SU-DHL-6 (cell line): ENCODE measurements around the gene FAXC.

ENCODE experiments used
- H2AFZ ChIP-seq: fragments of 200-600 bp; sonication (generic); 2 replicates; pipeline ENCODE4 v1.6.1; 2014; ENCODE audit warnings: low read depth, mild to moderate bottlenecking, moderate library complexity, mixed read lengths, antibody characterized with exemption, low read length; ENCODE audit not compliant: severe bottlenecking
- H3F3A ChIP-seq: fragments of 200-600 bp; shearing (Covaris generic); 2 replicates; pipeline ENCODE4 v1.6.0; 2016; ENCODE audit warnings: antibody characterized with exemption, mild to moderate bottlenecking; ENCODE audit not compliant: insufficient read depth
- H3K27ac ChIP-seq: fragments of 200-600 bp; sonication (generic); 2 replicates; pipeline ENCODE4 v1.5.1; 2016; ENCODE audit warnings: low read depth, mild to moderate bottlenecking, low read length, moderate library complexity, mixed read lengths
- H3K27me3 ChIP-seq: fragments of 200-600 bp; sonication (generic), shearing (Covaris generic); 2 replicates; pipeline ENCODE4 v1.6.0; 2014; ENCODE audit warnings: mild to moderate bottlenecking, low read length
- H3K36me3 ChIP-seq: fragments of 200-600 bp; sonication (generic); 2 replicates; pipeline ENCODE4 v1.6.1; 2014; ENCODE audit warnings: mild to moderate bottlenecking, low read length, mixed read lengths
- H3K4me2 ChIP-seq: fragments of 300-600, 200-600 bp; shearing (Covaris generic), sonication (generic); 2 replicates; pipeline ENCODE4 v1.6.0; 2014; ENCODE audit warnings: low read length, low read depth, mild to moderate bottlenecking; ENCODE audit not compliant: poor library complexity, severe bottlenecking
- H3K4me3 ChIP-seq: fragments of 200-600 bp; sonication (generic); 2 replicates; pipeline ENCODE4 v1.5.1; 2014; ENCODE audit warnings: antibody characterized with exemption, low read length, mild to moderate bottlenecking, mixed read lengths; ENCODE audit not compliant: insufficient read depth, poor library complexity, severe bottlenecking
- H3K79me2 ChIP-seq: fragments of 200-600 bp; sonication (generic); 2 replicates; pipeline ENCODE4 v1.6.1; 2014; ENCODE audit warnings: mild to moderate bottlenecking, low read length, moderate library complexity; ENCODE audit not compliant: insufficient read depth
- H3K9ac ChIP-seq: fragments of 200-600 bp; sonication (generic); 2 replicates; pipeline ENCODE4 v1.7.0; 2014; ENCODE audit warnings: mild to moderate bottlenecking, low read length
- H3K9me2 ChIP-seq: fragments of 200-600 bp; sonication (generic); replicated peaks from 2 replicates; pipeline ENCODE4 v1.6.1; 2014; ENCODE audit warnings: low read length; ENCODE audit not compliant: insufficient read depth
- H3K9me3 ChIP-seq: fragments of 200-600 bp; sonication (generic); 2 replicates; pipeline ENCODE4 v1.6.1; 2014; ENCODE audit warnings: low read length, mixed read lengths; ENCODE audit not compliant: insufficient read depth
- H4K20me1 ChIP-seq: fragments of 200-600 bp; sonication (generic); 2 replicates; pipeline ENCODE4 v1.6.1; 2014; ENCODE audit warnings: low read depth, mild to moderate bottlenecking, antibody characterized with exemption, low read length, moderate library complexity, mixed read lengths
- CTCF ChIP-seq: fragments of 200-600 bp; sonication (generic); IDR thresholded peaks from one replicate; pipeline ENCODE4 v1.5.1; 2017; ENCODE audit warnings: antibody characterized with exemption, mild to moderate bottlenecking, low read length, moderate library complexity; ENCODE audit not compliant: insufficient read depth, poor library complexity, severe bottlenecking
- EZH2phosphoT487 ChIP-seq: fragments of 200-600 bp; sonication (generic), shearing (Covaris generic); conservative IDR thresholded peaks from 2 replicates; pipeline ENCODE4 v1.6.1; 2018; ENCODE audit warnings: mild to moderate bottlenecking, antibody characterized with exemption, low read length, moderate library complexity, mixed read lengths

The FAXC gene

DNA sequence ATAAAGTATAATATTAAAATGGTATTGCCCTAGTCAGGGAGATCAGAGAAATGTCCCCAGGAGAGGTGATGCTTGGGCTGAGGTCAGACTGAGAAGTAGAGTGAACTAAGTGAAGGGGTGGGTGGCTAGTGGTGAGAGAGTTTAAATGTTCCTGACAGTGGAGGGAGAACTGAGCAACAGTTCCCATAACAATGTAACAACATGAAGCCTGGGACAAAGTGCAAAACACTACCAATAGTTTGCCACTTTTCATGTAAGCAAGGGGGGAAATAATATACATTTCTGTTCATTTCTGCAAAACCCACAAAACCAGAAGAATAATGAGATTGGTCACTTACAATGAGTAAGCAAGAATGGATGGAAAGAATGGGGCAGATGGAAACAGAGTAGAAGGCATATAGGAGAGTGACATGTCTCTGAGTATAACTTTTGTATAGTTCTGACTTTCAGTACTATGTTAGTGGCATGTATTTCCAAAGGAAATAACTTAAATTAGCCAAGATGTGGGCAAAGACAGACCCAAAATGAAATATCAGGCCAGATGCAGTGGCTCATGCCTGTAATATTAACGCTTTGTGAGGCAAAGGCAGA lies 13.3 kb upstream of the FAXC start:
- no peak overlapping the region for H3K4me3 ChIP-seq
- no peak overlapping the region for H2AFZ ChIP-seq
- H4K20me1 ChIP-seq, result no peaks in the 10 kb centered on the region
- no peaks in the 10 kb centered on the region for H3K79me2 ChIP-seq
- H3K4me2 ChIP-seq, result no peak overlapping the region
- H3F3A ChIP-seq, result no peaks in the 10 kb centered on the region
- H3K27ac ChIP-seq, result no peak overlapping the region
- H3K27me3 ChIP-seq, result no peaks in the 10 kb centered on the region
- H3K9me2 ChIP-seq, result no peaks in the 10 kb centered on the region
- H3K36me3 ChIP-seq, result no peaks in the 10 kb centered on the region
- no peak overlapping the region for H3K9ac ChIP-seq
- no peak for TF ChIP-seq EZH2phosphoT487
- no peak for TF ChIP-seq CTCF
- H3K9me3 ChIP-seq, result no peaks in the 10 kb centered on the region

DNA sequence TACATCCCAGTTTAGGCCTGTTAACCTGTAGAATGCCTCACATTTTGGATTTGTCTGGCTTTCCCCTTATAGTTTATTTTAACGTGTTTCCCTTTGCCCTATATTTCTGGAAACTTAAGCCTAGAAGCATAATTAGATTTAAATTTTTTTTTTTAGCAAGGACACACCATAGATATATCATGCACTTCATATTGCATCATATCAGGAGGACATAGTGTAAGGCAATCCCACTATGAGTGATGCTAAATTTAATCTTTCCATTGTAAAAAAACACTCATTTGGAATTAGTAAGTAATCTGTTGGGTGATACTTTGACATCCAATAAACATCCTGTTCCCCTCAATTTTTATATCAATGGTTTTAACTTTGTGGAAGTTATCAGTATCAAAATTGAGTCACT lies 10.3 kb upstream of the FAXC start:
- Histone ChIP-seq H2AFZ (no peak overlapping the region), H3K9me3 (no peaks in the 10 kb centered on the region), H3K9ac (no peak overlapping the region), H3K36me3 (no peaks in the 10 kb centered on the region), H4K20me1 (no peaks in the 10 kb centered on the region), H3K79me2 (no peaks in the 10 kb centered on the region), H3K27me3 (no peaks in the 10 kb centered on the region), H3K9me2 (no peaks in the 10 kb centered on the region), H3F3A (no peaks in the 10 kb centered on the region), H3K4me2 (no peak overlapping the region), H3K27ac (no peak overlapping the region), H3K4me3 (no peak overlapping the region)
- TF ChIP-seq CTCF (no peak), EZH2phosphoT487 (no peak)

DNA sequence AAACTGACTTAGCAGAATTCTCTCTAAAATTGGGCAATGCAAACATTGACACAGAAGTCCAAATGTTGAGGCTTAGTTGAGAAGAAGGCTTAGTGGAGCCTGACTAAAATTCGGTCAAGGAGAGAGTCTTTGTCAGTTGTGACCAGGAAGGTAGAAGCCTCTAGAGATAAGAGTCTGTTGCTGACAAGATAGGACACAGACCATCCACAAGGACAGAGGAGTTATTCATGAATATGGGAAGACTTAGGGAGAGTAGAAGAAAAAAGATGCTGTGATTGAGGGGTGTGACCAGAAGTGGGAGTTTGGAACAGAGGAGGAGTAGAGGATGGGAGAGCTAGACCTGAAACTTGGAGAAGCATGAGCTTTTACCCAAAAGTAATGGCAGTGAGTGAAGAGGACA lies 7.2 kb upstream of the FAXC start:
- Histone ChIP-seq H3F3A (no peaks in the 10 kb centered on the region), H3K9ac (no peak overlapping the region), H3K4me2 (no peak overlapping the region), H3K27me3 (no peaks in the 10 kb centered on the region), H3K27ac (no peak overlapping the region), H3K9me2 (no peaks in the 10 kb centered on the region), H3K36me3 (no peaks in the 10 kb centered on the region), H3K9me3 (no peaks in the 10 kb centered on the region), H4K20me1 (no peaks in the 10 kb centered on the region), H3K4me3 (no peak overlapping the region), H2AFZ (no peak overlapping the region), H3K79me2 (no peaks in the 10 kb centered on the region)
- TF ChIP-seq EZH2phosphoT487 (no peak), CTCF (no peak)
